Measurements from ENCODE around the gene CARD19.
A peak's percentile ranks its signal among the peaks of the same experiment; 100 is the strongest.

Gene CARD19

GRCh38 chr9:93122721-93123221, 26.8 kb downstream of the CARD19 start:
- DNase-seq, result no peak

GRCh38 chr9:93123561-93124283, 27.7 kb downstream of the CARD19 start:
- DNase-seq, result no peak

GRCh38 chr9:93124793-93125192, 28.8 kb downstream of the CARD19 start:
- no peak for DNase-seq

- no peak for DNase-seq
Measured at GRCh38 chr9:93125331-93125894, 29.4 kb downstream of the CARD19 start.

- DNase-seq, result no peak
Measured at GRCh38 chr9:93126151-93126781, 30.2 kb downstream of the CARD19 start.

GRCh38 chr9:93126825-93127368, 30.9 kb downstream of the CARD19 start:
- no peak for DNase-seq

GRCh38 chr9:93127395-93127911, 31.4 kb downstream of the CARD19 start:
- DNase-seq, result peak in 1 of 2 experiments; percentile 48

GRCh38 chr9:93128011-93128714, 32.1 kb downstream of the CARD19 start:
- no peak for DNase-seq

GRCh38 chr9:93128715-93129224, 32.8 kb downstream of the CARD19 start:
- no peak for DNase-seq

GRCh38 chr9:93129286-93129685, 33.3 kb downstream of the CARD19 start:
- no peak for DNase-seq

GRCh38 chr9:93129691-93130500, 33.9 kb downstream of the CARD19 start:
- DNase-seq, result no peak

- no peak for DNase-seq
Measured at GRCh38 chr9:93130861-93131481, 35.0 kb downstream of the CARD19 start.

- DNase-seq, result no peak
Measured at GRCh38 chr9:93131599-93132286, 35.7 kb downstream of the CARD19 start.

- DNase-seq, result no peak
Measured at GRCh38 chr9:93132287-93132927, 36.4 kb downstream of the CARD19 start.

GRCh38 chr9:93132946-93133680, 37.1 kb downstream of the CARD19 start:
- no peak for DNase-seq

GRCh38 chr9:93133681-93134014, 37.6 kb downstream of the CARD19 start:
- DNase-seq, result peak; percentile 33 to 62

GRCh38 chr9:93134015-93134739, 38.2 kb downstream of the CARD19 start, which contains the start of gene NINJ1:
Gene NINJ1, minus strand, starts transcription at chr9:93134251. Its CDS starts 34 bp downstream, at chr9:93134217.
- peak; percentile 13 to 16 for DNase-seq

GRCh38 chr9:93134740-93135444, 38.9 kb downstream of the CARD19 start:
- no peak for DNase-seq
